AG04450 (cell line): ENCODE data around the gene GSG1. TPM values are rescaled to one million over a fixed set of nuclear protein-coding genes. Genes with fewer than 3 reads are reported as not detected.
A peak's percentile ranks its signal among the peaks of the same experiment; 100 is the strongest.

Source experiments
- CTCF ChIA-PET: fragments of 300-600, 350-600 bp; formaldehyde crosslinking; extraction: SDS; loops from one replicate; lab custom pipeline; 2022; ENCODE audit warnings: antibody characterized with exemption, inconsistent platforms; lab: Charles Lee
- POLR2A ChIA-PET: fragments of 350-600 bp; formaldehyde crosslinking; extraction: SDS; loops from one replicate; lab custom pipeline; 2021; ENCODE audit warnings: antibody characterized with exemption, inconsistent platforms; lab: Yijun Ruan, JAX
- DNase-seq: peaks from one replicate; pipeline ENCODE4 v3.0.0-alpha.2; 2011; ENCODE audit warnings: low read depth, low spot score
- H3K27ac ChIP-seq: one replicate; pipeline ENCODE4 v1.5.1; 2012; ENCODE audit warnings: low read depth, low read length, control low read depth
- H3K27me3 ChIP-seq: one replicate; pipeline ENCODE4 v1.6.0; 2012; ENCODE audit warnings: low read length; ENCODE audit not compliant: control insufficient read depth, insufficient read depth
- H3K4me3 ChIP-seq: 2 replicates; pipeline ENCODE4 v1.5.1; 2011; ENCODE audit warnings: mild to moderate bottlenecking, low read depth, low read length, control low read depth
- H3K9me3 ChIP-seq: 2 replicates; pipeline ENCODE4 v1.5.1; 2012; ENCODE audit warnings: low read length; ENCODE audit not compliant: control insufficient read depth, insufficient read depth
- CTCF ChIP-seq: IDR thresholded peaks from 2 replicates; pipeline ENCODE4 v1.5.1; 2011; ENCODE audit warnings: low read depth, low read length, control low read depth, inconsistent platforms
- polyA plus RNA-seq: library from polyadenylated mRNA; depleted of rRNA; stranded (reverse); fragments of >200 nt; gene quantifications from 2 replicates; pipeline ENCODE4 v1.2.3, GENCODE V29; 2011

Gene GSG1
- polyA plus RNA-seq, 1 experiment, result 1.6 TPM

- DNase-seq, result peak; percentile 21
- ChIA-PET CTCF (interaction anchor here (1.2 to 1.4 kb wide), 2 partner anchors 22 to 87 kb away, joined by 3 to 4 read pairs; no protein-coding TSS in a partner anchor), POLR2A (interaction anchor here (0.7 to 1.6 kb wide), 3 partner anchors 8 to 99 kb away, joined by 3 to 5 read pairs (median 3); no protein-coding TSS in a partner anchor)
- no peaks in the 10 kb centered on the region for H3K9me3 ChIP-seq
- H3K4me3 ChIP-seq, result no peak overlapping the region
- no peaks in the 10 kb centered on the region for H3K27me3 ChIP-seq
- TF ChIP-seq CTCF, result no peak
- H3K27ac ChIP-seq, result no peak overlapping the region
Measured at GRCh38 chr12:13124656-13125505, 21.4 kb upstream of the GSG1 start.

GRCh38 chr12:13121568-13121967 lies 18.1 kb upstream of the GSG1 start:
- TF ChIP-seq CTCF, result no peak
- CTCF ChIA-PET, result no interaction called here
- Histone ChIP-seq H3K27me3 (no peaks in the 10 kb centered on the region), H3K9me3 (no peaks in the 10 kb centered on the region), H3K4me3 (no peak overlapping the region), H3K27ac (no peak overlapping the region)
- POLR2A ChIA-PET, result no interaction called here
- no peak for DNase-seq

- ChIA-PET CTCF (interaction anchor here (0.9 kb wide), 1 partner anchor 92 kb away, joined by 3 read pairs; no protein-coding TSS in a partner anchor), POLR2A (no interaction called here)
- no peak overlapping the region for H3K27ac ChIP-seq
- H3K4me3 ChIP-seq, result no peak overlapping the region
- no peaks in the 10 kb centered on the region for H3K27me3 ChIP-seq
- DNase-seq, result no peak
- TF ChIP-seq CTCF, result no peak
- H3K9me3 ChIP-seq, result no peaks in the 10 kb centered on the region
Measured at GRCh38 chr12:13120413-13120812, 16.9 kb upstream of the GSG1 start.

- Histone ChIP-seq H3K4me3 (no peak overlapping the region), H3K27me3 (no peaks in the 10 kb centered on the region), H3K27ac (no peak overlapping the region), H3K9me3 (no peaks in the 10 kb centered on the region)
- ChIA-PET CTCF (no interaction called here), POLR2A (no interaction called here)
- no peak for DNase-seq
- no peak for TF ChIP-seq CTCF
Measured at GRCh38 chr12:13119826-13120225, 16.4 kb upstream of the GSG1 start.

- Histone ChIP-seq H3K9me3 (peaks cover under 1% of the 10 kb centered on the region; the same call in 1 of the 2 replicates), H3K27ac (no peak overlapping the region), H3K27me3 (no peaks in the 10 kb centered on the region), H3K4me3 (no peak overlapping the region)
- CTCF ChIA-PET, result interaction anchor here (0.9 kb wide), 1 partner anchor 380 kb away, joined by 4 read pairs; no protein-coding TSS in a partner anchor
- POLR2A ChIA-PET, result interaction anchor here (0.5 to 1.2 kb wide), 2 partner anchors 8 to 37 kb away, joined by 3 read pairs; no protein-coding TSS in a partner anchor
- DNase-seq, result no peak
- no peak for TF ChIP-seq CTCF
Measured at GRCh38 chr12:13117029-13117428, 13.6 kb upstream of the GSG1 start.
